D721Med (cell line): ENCODE results near the gene DDX25.

Experiments
- DNase-seq: peaks from one replicate; pipeline ENCODE4 v3.0.0; 2011; ENCODE audit warnings: low spot score; ENCODE audit not compliant: insufficient read length
- FAIRE-seq: peaks from 2 replicates; lab custom pipeline; 2011; peaks lifted over from hg19 to GRCh38; lab: Jason Lieb, UNC
- CTCF ChIP-seq: IDR thresholded peaks from 2 replicates; pipeline ENCODE4 v1.5.1; 2012; ENCODE audit warnings: mild to moderate bottlenecking, control low read depth; ENCODE audit not compliant: insufficient read depth; ENCODE audit errors: missing control alignments

Gene DDX25

GRCh38 chr11:125874556-125875124, 29.7 kb upstream of the DDX25 start:
- peak; percentile 75 for FAIRE-seq
- peak; percentile 89 for TF ChIP-seq CTCF
- DNase-seq: peak; percentile 33

- TF ChIP-seq CTCF: no peak
- FAIRE-seq: no peak
- no peak for DNase-seq
Measured at GRCh38 chr11:125881291-125881690, 23.0 kb upstream of the DDX25 start.

GRCh38 chr11:125883375-125883774, 20.9 kb upstream of the DDX25 start:
- no peak for DNase-seq
- no peak for FAIRE-seq

GRCh38 chr11:125886997-125887372, 17.3 kb upstream of the DDX25 start:
- FAIRE-seq: no peak

More at GRCh38 chr11:125883375-125883774, 20.9 kb upstream of the DDX25 start:
- no peak for TF ChIP-seq CTCF

GRCh38 chr11:125887373-125888324, 16.7 kb upstream of the DDX25 start, which contains the start of gene HYLS1:
HYLS1 (plus strand) TSS chr11:125887668; CDS start chr11:125899369, 11,701 bp downstream.
- FAIRE-seq (no peak), DNase-seq (peak; percentile 36)
- TF ChIP-seq CTCF: no peak

More at GRCh38 chr11:125886997-125887372, 17.3 kb upstream of the DDX25 start:
- DNase-seq: no peak
- no peak for TF ChIP-seq CTCF

GRCh38 chr11:125890447-125891100, 13.7 kb upstream of the DDX25 start:
- DNase-seq (no peak), FAIRE-seq (no peak)
- TF ChIP-seq CTCF: no peak
